KBM-7 (cell line): ENCODE results near the gene DDIT4.
"Not testable (repeated sequence)": the region's sequence is repeated elsewhere in the genome, so short reads cannot be mapped to it uniquely, and the experiment has no call there.

Source experiments
- DNase-seq: peaks from one replicate; pipeline ENCODE4 v3.0.0-alpha.2; 2015
- in situ Hi-C: fragments of 300-500 bp; cut with MboI; formaldehyde crosslinking; loops from 2 replicates; pipeline ENCODE4 v1.14.3; 2020; ENCODE audit warnings: low sequenced_read_pairs, low pct_unique_long_range_greater_than_20kb, mixed read lengths

Gene DDIT4

DNA sequence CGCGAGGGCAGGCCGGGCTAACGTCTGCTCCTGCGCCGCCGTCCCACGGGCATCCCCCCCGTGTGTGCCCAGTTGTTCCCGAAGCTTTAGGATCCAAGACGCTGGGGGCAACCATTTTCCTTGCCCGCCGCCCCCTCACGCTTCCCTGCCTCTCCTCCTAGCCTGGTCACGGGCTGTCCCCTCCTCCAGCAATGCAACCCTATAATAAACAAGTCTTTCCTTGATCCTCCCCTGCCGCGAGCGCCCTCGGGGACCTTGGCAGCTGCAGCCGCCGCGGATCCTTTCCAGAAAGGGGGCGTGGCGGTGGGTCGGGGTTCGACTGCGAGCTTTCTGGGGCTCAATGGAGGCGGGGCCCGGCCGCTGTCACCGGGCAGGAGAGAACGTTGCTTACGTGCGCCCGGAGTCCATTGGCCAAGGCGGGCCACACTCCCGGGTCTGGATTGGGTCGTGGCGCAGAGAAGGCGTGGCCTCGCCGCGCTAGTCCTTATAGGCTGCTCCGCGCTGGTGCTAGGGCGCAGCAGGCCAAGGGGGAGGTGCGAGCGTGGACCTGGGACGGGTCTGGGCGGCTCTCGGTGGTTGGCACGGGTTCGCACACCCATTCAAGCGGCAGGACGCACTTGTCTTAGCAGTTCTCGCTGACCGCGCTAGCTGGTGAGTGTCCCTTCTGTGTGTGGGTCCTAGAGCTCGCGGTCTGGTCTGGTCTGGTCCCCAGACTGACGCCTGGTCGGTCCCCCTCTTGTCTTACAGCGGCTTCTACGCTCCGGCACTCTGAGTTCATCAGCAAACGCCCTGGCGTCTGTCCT lies at the start of gene DDIT4:
TSS of gene DDIT4 (plus strand) at position 515 of the 803 bp plus-strand sequence. CDS start 293 bp downstream, outside the sequence.
- in situ Hi-C loops, result no loop called here
- DNase-seq, result peak; percentile 99

- DNase-seq, in situ Hi-C loops: not testable (repeated sequence)
Measured at GRCh38 chr10:72224191-72224590, 49.5 kb upstream of the DDIT4 start.

GRCh38 chr10:72226418-72227027 lies 47.2 kb upstream of the DDIT4 start:
- in situ Hi-C loops, result no loop called here
- DNase-seq, result no peak

DNA sequence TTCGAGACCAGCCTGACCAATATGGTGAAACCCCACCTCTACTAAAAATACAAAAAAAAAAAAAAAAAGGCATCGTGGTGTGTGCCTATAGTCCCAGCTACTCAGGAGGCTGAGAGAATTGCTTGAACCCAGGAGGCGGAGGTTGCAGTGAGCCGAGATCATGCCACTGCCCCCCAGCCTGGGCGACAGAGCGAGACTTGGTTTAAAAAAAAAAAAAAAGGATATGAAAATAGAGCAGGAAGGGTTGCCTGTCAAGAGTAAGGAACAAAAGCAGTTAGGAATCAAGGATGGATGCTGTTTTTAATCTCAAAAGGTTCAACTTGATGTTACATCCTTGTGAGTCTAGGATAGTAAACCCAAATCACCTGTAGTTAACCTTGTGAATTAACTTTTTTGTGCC lies 45.9 kb upstream of the DDIT4 start:
- in situ Hi-C loops, result no loop called here

GRCh38 chr10:72228318-72228751 lies 45.4 kb upstream of the DDIT4 start:
- no peak for DNase-seq
- in situ Hi-C loops, result no loop called here

More for the DNA sequence above, 45.9 kb upstream of the DDIT4 start:
- DNase-seq, result no peak

DNA sequence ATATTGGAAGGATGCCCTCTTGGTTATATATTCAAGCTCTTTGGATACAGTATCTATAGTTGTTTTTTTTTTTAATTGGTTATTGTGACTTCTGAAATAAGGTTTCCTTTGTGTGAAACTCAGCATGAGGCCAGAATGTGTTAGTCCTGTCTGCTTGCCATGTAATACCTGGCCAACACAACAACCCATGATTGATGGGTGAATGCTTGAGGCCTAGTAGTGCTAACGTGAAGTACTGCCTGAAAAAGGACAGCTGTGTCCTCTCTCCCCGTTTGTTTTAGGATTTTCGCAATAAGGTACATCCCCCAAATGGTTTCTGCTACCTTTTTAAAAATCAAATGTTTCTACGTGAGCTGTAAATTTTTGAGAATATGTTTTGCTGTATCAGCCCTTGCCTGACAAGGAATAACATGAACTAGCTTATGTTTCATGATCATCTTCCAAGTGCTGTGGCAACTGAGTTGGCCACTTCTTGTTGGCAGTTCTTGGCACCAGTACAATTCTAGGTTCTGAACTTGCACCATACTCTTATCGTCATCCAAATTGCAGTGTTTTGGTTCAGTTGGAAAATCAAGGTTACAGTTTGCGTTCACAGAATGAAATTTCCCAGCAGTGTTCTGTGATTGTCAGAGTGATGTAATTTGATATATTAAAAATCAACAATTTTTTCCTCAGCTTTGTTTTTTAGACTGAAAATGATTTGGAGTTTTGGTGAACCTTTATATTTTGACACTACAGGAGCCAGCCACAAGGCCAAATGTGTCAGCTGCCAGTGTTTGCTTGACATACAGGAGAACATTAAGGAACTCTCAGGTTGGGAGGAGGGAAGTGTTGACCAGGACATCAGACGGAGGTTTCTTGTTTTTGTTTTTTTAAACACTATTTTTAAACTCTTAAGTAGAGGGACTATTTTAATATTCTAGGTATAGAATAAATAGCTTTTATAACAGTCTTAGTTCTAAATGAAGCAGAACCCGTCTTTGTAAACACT lies 44.2 kb upstream of the DDIT4 start:
- no peak for DNase-seq
- in situ Hi-C loops, result no loop called here

DNA sequence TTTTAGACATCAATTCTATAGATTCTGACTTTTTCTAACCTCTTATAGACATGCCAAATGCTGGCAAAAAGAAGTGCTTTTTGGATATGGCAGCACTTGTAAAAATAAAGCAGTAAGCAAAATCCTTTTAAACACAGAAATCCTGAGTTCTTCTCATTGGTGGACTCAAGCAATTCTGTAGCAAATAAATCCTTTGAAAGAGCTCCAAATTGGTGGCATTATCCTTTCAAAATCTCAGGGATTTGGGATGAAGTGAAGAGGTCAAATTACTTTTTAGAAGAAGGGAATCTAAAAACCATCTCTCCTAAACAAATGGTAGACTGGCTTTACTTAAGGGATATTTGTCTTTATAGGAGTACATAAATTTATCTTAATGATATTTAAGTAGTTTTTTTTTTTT lies 40.1 kb upstream of the DDIT4 start:
- DNase-seq, result no peak
- in situ Hi-C loops, result no loop called here

DNA sequence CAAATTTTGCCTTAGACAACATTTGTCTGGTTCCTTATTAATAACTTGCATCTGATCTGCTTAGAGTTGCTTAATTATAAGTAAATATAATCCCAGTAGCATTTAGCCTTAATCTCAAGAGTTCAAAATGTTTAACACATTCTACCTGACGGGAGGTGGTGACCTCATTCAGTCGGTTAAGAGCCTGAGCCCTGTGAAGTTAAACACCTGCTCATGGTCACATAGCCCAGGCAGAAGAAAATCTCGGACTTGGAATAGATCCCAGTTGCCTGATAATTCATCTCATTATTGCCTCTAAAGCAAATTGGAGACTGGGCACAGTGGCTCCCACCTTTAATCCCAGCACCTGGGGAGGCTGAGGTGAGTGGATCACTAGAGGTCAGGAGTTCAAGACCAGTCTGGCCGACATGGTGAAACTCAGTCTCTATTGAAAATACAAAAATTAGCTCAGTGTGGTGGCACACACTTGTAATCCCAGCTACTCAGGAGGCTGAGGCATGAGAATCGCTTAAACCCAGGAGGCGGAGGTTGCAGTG lies 39.1 kb upstream of the DDIT4 start:
- in situ Hi-C loops, result no loop called here

DNA sequence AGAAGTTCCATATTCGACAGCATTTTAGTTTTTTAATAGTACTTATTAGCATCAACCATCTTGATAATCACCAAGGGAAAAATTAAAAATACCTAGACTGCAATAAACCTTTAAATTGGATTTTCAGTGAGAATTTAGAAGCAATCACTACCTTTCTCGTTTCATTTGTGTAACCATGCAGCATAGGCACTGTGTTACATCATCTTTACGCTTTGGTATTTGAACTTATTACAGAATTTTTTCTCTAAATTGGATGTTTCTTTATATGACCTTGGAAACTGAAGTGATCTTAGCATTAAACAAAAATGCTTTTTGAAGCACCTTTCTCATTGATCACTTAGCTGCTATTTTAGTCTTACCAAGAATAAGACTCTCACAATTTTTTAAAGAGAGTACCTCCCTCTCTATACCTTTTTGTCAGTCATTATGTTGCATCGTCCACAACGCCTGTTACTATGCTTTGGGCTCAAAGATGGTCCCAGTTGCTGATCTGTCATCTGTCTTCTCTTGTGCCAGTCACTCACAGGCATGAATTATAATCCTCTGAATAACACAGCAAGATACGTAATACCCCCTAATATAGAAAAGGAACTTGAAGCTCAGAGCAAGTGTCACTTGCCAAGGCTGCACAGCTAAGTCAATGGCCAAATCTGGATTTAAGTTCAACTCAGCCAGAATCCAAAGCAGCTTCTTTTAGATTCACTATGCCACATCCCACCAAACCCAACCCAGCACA lies 38.0 kb upstream of the DDIT4 start:
- in situ Hi-C loops, result no loop called here

More for the DNA sequence above, 39.1 kb upstream of the DDIT4 start:
- DNase-seq, result no peak

DNA sequence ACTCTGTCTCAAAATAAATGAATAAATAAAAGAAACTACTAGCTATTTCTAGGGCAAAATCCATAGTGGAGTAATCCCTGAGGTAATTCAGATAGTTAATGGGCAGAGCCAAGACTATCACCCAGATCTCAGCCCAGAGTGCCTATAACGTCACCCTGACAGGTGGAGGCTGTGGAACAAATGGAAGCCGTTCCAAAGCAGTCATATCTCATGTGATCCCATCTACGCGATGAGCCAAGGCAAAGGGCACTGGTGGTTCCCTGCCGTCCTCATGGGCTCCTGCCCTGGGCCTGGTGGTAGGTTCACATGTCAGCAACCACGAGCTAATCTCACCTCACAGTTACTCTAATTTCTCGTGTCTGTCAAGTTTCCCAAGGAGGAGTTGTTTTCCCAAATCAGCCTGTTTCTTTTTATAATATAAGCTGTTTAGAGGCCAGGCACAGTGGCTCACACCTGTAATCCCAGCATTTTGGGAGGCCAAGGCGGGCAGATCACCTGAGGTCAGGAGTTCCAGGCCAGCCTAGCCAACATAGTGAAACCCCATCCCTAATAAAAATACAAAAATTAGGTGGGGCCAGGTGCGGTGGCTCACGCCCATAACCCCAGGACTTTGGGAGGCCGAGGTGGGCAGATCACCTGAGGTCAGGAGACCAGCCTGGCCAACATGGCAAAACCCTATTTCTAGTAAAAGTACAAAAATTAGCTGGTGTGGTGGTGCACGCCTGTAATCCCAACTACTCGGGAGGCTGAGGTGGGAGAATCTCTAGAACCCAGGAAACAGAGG lies 35.1 kb upstream of the DDIT4 start:
- in situ Hi-C loops, result no loop called here

More for the DNA sequence above, 38.0 kb upstream of the DDIT4 start:
- no peak for DNase-seq

DNA sequence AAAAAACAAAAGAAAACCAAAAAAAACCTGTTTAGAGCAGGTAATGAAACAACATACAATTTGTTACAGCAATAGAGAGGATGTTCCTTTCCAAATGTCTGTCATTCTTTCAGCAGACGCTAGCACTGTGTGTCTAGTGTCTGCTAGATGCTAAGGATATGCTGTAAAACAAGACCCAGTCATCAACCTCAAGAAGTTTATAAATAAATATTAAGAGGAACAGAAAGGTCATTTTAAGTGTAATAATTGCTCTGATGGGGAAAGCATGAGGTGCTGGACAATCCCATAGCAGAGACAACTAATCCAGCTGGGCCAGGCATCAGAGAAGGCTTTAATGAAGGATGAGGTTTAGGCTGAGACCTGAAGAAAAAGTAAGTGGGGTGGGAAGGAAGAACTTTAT lies 34.3 kb upstream of the DDIT4 start:
- in situ Hi-C loops, result no loop called here
- no peak for DNase-seq

More for the DNA sequence above, 35.1 kb upstream of the DDIT4 start:
- DNase-seq, result no peak

- in situ Hi-C loops, result no loop called here
Measured at GRCh38 chr10:72240371-72240770, 33.4 kb upstream of the DDIT4 start.

GRCh38 chr10:72241691-72242252 lies 32.0 kb upstream of the DDIT4 start:
- in situ Hi-C loops, result no loop called here
- DNase-seq, result no peak

More at GRCh38 chr10:72240371-72240770, 33.4 kb upstream of the DDIT4 start:
- no peak for DNase-seq

DNA sequence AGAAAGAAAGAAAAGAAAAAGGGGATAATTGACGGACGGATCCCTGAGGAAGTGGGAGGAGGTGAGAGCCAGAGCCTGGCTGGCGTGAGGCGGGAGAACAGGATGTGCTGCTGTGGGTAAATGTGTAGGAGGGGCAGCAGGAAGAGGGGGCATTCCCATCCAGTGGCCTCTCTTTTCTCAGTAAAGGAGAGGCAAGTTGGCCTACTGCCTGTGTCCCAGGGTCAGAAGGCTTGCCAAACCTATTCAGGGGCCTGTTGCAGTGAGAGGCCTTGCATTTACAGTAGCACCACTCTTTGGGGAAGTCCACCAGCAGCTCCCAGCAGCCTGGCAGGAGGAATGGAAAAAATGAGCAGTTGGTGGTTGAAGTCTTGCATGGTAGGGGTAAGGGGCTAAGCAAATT lies 31.0 kb upstream of the DDIT4 start:
- DNase-seq, result peak; percentile 69
- in situ Hi-C loops, result no loop called here

DNA sequence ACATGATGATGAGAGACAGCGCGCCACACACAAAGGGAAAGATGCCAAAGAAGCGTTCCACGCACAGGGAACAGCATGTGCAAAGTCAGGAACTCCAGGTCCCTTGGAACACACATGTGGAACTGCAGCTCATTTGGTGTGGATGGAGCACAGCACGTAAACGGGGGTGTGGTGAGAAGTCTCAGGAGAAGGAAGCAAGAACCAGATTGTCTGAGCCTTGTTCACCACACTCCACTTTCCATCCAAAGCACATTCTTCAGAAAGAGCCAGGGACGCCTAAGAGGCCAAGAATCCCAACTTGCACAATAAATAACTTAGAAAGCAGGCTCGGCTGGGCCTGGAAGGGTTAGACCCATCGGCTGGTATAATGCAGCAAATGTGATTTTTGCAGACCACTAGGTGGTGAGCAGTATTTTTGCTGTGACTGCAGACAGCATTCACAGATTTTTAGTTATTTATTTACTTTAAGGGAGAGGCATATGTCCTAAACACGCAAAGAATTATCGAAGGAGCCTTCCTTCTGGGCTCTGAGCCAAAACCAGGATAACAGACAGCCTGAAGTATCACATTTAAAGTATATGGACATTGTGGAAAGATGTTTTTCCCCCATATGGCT lies 29.8 kb upstream of the DDIT4 start:
- in situ Hi-C loops, result no loop called here
- DNase-seq, result no peak

DNA sequence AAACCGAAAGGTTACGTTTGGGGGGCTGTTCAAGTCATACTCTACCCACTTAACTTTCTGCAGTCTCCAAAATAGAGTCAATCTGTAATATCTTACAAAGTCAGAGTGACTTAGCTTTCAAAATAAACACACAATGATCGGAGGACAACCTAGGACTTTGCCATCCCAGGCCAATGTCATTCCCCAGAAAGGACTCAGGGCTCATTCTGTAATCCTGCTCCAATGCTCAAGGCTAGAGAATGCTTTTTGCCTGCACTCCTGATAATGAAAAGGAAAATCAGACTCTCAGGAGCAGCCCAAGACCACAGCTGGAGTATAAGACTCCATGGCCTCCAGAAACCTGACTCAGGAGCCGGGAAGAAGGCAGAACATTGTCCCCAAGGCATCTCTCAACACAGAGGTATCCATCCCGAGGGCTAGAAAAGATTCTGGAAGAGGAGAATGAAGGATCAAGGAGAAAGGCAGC lies 29.1 kb upstream of the DDIT4 start:
- no peak for DNase-seq
- in situ Hi-C loops, result no loop called here

DNA sequence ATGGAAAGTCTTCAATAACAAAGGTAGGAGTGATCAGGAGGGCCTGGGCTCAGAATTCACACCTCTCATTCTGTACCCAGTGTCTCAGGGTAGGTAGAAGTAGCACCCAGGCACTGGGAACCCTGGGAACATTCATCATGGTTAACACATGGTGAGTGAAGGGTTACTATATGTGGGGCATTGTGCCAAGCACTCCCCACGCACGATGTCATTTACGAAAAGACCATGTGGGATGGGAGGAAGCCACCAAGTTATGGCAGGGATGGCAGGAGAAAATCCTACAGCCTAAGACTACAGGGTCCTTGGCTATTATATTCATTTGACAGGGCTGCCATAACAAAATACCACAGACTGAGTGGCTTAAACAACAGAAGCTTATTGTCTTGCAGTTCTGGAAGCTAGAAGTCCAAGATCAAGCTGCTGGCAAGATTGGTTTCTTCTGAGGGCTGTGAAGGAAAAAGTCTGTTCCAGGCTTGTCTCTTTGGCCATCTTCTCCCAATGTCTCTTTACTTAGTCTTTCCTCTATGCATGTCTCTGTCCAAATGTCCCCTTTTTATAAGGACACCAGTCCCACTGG lies 27.7 kb upstream of the DDIT4 start:
- in situ Hi-C loops, result no loop called here
- no peak for DNase-seq
